Measurements from ENCODE around the gene ADSL.
"Not testable (repeated sequence)": the region's sequence is repeated elsewhere in the genome, so short reads cannot be mapped to it uniquely, and the experiment has no call there.

GRCh38 chr22:40311646-40312045 is 34.7 kb upstream of the ADSL start:
- not testable (repeated sequence) for TF ChIP-seq EZH2 (IDR thresholded peaks at IDR 0.05; ENCODE audit: insufficient read depth, poor library complexity, severe bottlenecking); EZH2phosphoT487 (IDR thresholded peaks at IDR 0.05; ENCODE audit: insufficient read depth, low read depth)

All from GM23248 (cell line).